ENCODE data around the gene CD58. TPM values are rescaled to one million over a fixed set of nuclear protein-coding genes. Genes with fewer than 3 reads are reported as not detected.
A peak's percentile ranks its signal among the peaks of the same experiment; 100 is the strongest.

Gene CD58
- total RNA-seq, 1 donor, result 13.8 TPM

DNA sequence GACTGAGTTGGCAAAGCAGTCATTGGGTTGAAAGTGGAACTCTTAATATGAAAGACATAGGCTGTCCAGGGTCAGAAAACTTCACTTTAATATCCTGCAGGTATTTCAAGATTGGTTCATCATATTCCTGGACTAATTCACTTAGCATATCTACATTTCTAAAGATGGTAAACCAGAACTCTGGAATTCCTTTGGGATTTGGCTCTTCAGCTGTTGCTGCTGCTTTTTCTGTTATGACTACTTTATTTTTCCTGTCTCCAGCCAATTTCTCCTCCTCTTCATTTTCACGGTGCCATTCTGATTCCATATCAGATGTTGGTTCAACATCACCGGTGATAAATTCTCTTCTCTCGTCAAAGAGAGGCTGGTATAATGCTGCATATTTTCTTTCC, 37.4 kb downstream of the CD58 start:
- no peak for DNase-seq (ENCODE audit: low read depth)
- H3K4me3 ChIP-seq (ENCODE audit: low read depth, low read length), result no peak overlapping the region
- TF ChIP-seq CTCF (IDR thresholded peaks at IDR 0.05; ENCODE audit: insufficient read depth, low read depth, low read length), result no peak

DNA sequence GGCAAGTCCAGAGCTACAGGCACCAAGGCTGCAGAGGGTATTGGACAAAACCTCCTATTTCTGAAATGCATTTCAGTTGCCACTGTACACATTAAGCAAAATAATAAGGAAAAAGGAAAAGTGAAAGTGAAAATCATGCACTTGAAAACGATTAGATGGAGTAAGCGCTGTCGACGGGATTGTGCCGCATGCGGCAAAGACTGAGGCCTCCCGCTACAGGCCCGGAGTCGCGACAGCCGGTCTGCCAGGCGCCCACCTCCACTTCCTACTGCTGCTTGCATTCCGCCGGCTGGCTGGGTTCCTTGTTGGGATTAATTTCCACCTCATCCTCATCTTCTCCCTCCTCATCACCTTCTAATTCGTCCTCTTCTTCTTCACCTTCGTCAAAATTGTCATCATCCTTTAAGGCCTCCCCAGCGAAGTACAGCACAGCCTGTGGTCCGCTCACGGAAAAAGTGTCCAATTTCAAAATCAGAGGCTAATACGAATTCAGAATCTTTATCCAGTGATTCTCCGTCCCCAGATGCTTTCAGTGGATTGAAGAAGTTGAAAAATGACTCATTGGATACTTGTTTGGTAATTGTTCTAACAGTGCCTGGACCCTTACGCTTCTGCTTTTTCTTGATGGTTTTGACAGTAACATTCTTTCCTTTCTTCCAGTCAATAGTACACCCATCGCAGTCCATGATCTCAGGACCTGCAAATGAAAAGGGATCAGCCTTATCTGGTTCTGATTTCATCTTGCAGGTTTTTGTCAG, 38.0 kb downstream of the CD58 start:
- TF ChIP-seq CTCF (IDR thresholded peaks at IDR 0.05; ENCODE audit: insufficient read depth, low read depth, low read length), result no peak
- no peak for DNase-seq (ENCODE audit: low read depth)
- H3K4me3 ChIP-seq (ENCODE audit: low read depth, low read length), result no peak overlapping the region

- DNase-seq (ENCODE audit: low read depth), result no peak
- H3K4me3 ChIP-seq (ENCODE audit: low read depth, low read length), result no peak overlapping the region
- TF ChIP-seq CTCF (IDR thresholded peaks at IDR 0.05; ENCODE audit: insufficient read depth, low read depth, low read length), result no peak
Measured at GRCh38 chr1:116531917-116532316, 38.9 kb downstream of the CD58 start.

- TF ChIP-seq CTCF (IDR thresholded peaks at IDR 0.05; ENCODE audit: insufficient read depth, low read depth, low read length), result no peak
- no peak for DNase-seq (ENCODE audit: low read depth)
Measured at GRCh38 chr1:116529681-116530080, 41.1 kb downstream of the CD58 start.

DNA sequence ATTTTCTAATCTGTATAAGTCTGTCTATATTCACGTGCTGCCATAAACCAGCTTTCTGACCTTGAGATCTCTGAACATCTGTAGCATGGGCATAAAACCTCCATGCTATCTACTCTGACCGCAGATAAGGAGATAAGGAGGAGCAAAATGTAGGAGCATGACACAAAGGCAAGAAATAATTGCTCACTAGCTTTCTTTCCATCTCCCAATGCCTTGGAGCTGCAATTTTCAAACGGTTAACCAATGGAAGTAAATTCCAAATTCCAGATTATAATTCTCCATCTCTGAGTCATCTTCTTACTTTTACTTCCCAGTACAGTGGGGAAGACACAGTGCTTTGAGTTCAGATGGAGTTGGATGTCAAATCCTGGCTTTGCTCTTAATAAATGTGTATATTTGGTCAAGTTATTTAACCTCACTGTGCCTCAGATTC, 41.6 kb downstream of the CD58 start:
- no peak overlapping the region for H3K4me3 ChIP-seq (ENCODE audit: low read depth, low read length)
- no peak for TF ChIP-seq CTCF (IDR thresholded peaks at IDR 0.05; ENCODE audit: insufficient read depth, low read depth, low read length)
- DNase-seq (ENCODE audit: low read depth), result peak; percentile 43

More at GRCh38 chr1:116529681-116530080, 41.1 kb downstream of the CD58 start:
- no peak overlapping the region for H3K4me3 ChIP-seq (ENCODE audit: low read depth, low read length)

DNA sequence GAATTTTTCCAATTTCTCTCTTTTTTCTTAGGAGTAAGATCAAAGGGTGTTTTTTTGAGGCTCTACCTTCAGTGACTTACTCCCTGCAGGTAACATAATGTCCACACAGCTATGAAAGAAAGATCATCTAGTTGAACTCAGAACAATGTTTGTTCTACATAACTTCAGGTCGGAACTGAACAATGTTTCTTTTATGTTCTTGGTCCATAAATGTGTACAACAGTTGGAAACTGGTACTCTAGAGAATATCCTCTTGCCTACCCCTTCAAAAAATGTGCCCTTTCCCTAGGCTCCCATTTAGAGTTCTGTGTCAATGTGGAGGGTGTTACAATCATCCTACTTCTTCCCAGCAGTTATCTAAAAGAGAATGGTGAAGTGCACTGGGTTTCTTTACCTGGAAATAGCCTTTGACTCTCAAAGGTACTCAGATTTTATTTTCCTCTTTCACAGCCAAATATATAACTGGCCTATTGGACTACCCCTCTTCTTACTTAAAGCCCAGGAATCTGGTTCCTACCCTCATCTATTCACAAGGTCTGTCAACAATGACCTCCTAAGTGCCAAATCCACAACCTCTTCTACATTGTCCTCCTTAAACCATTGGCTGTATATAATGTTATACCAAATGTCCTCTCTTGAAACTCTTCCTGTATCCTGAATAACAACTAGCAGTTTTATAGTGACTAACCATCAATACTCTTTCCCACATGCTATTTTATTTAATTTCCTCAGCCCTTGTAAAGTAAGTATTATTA, 42.3 kb downstream of the CD58 start:
- TF ChIP-seq CTCF (IDR thresholded peaks at IDR 0.05; ENCODE audit: insufficient read depth, low read depth, low read length), result no peak
- no peak for DNase-seq (ENCODE audit: low read depth)
- H3K4me3 ChIP-seq (ENCODE audit: low read depth, low read length), result no peak overlapping the region
